CD14-positive monocyte (primary cell): Measurements from ENCODE around the gene MRGPRG. TPM values are rescaled to one million over a fixed set of nuclear protein-coding genes. Genes with fewer than 3 reads are reported as not detected.

Source experiments
- DNase-seq, 3 donors: peaks; one replicate each; pipeline ENCODE4 v3.0.0-alpha.2; 2011 to 2022
- H2AFZ ChIP-seq: 2 replicates; pipeline ENCODE4 v1.6.0; 2012; ENCODE audit warnings: mild to moderate bottlenecking, low read depth, low read length, inconsistent platforms; ENCODE audit not compliant: insufficient read depth, poor library complexity, severe bottlenecking
- H3K27ac ChIP-seq, 2 donors: 1 replicate in 1 of 2; 2 replicates in 1 of 2; pipeline ENCODE4 v1.5.1; 2012 to 2013; ENCODE audit warnings: low read length in 2 of 2, control low read depth in 1 of 2, inconsistent platforms in 1 of 2, low read depth in 1 of 2, mild to moderate bottlenecking in 1 of 2
- H3K27me3 ChIP-seq, 2 donors: one replicate each; pipeline versions ENCODE4 v1.6.0 to v1.6.1; 2011 to 2013; ENCODE audit warnings: low read length in 2 of 2; ENCODE audit not compliant: control insufficient read depth in 2 of 2, insufficient read depth in 2 of 2
- H3K36me3 ChIP-seq, 2 donors: replicated peaks in 1 of 2; 1 replicate in 1 of 2; 2 replicates in 1 of 2; pipeline versions ENCODE4 v1.5.1 to v1.6.1; 2012 to 2013; ENCODE audit warnings: low read length in 2 of 2, control low read depth in 1 of 2, inconsistent platforms in 1 of 2, mild to moderate bottlenecking in 1 of 2; ENCODE audit not compliant: insufficient read depth in 2 of 2, control insufficient read depth in 1 of 2
- H3K4me1 ChIP-seq, 2 donors: 1 replicate in 1 of 2; 2 replicates in 1 of 2; pipeline versions ENCODE4 v1.5.1 to v1.6.1; 2012 to 2013; ENCODE audit warnings: low read length in 2 of 2, control low read depth in 1 of 2, inconsistent platforms in 1 of 2, mild to moderate bottlenecking in 1 of 2, moderate library complexity in 1 of 2; ENCODE audit not compliant: insufficient read depth in 2 of 2, control insufficient read depth in 1 of 2
- H3K4me2 ChIP-seq: replicated peaks from 2 replicates; pipeline ENCODE3; 2012; ENCODE audit warnings: low read length, moderate library complexity, mild to moderate bottlenecking; ENCODE audit not compliant: poor library complexity, severe bottlenecking; ENCODE audit errors: extremely low read depth
- H3K4me3 ChIP-seq, 3 experiments: fragments of 200-600 bp in 1 of 3; sonication (generic) in 1 of 3; replicated peaks in 1 of 3; 1 replicate in 2 of 3; 2 replicates in 1 of 3; pipeline ENCODE4 v1.5.1; 2011 to 2013; ENCODE audit warnings: low read length in 3 of 3, mild to moderate bottlenecking in 3 of 3, control low read depth in 2 of 3, low read depth in 2 of 3, inconsistent platforms in 1 of 3, moderate library complexity in 1 of 3
- H3K79me2 ChIP-seq: 2 replicates; pipeline ENCODE4 v1.6.0; 2012; ENCODE audit warnings: mild to moderate bottlenecking, control low read depth, inconsistent platforms, low read length, moderate library complexity; ENCODE audit not compliant: insufficient read depth
- H3K9ac ChIP-seq: 2 replicates; pipeline ENCODE4 v1.6.0; 2017; ENCODE audit warnings: low read length, mild to moderate bottlenecking; ENCODE audit not compliant: insufficient read depth, poor library complexity, severe bottlenecking
- H3K9me3 ChIP-seq, 2 donors: replicated peaks in 1 of 2; 1 replicate in 1 of 2; 2 replicates in 1 of 2; pipeline versions ENCODE4 v1.5.1 to v1.6.1; 2012 to 2013; ENCODE audit warnings: low read length in 2 of 2, control low read depth in 1 of 2; ENCODE audit not compliant: control insufficient read depth in 1 of 2, insufficient read depth in 1 of 2
- H4K20me1 ChIP-seq: 2 replicates; pipeline ENCODE4 v1.6.0; 2012; ENCODE audit warnings: mild to moderate bottlenecking, low read length, control low read depth, moderate library complexity; ENCODE audit not compliant: insufficient read depth
- H3K27ac Mint-ChIP-seq, 7 donors: one replicate each; pipeline ENCODE4 v1.8.0; 2020; ENCODE audit warnings: mild to moderate bottlenecking in 7 of 7, mixed read lengths in 7 of 7, moderate library complexity in 6 of 7, inconsistent platforms in 2 of 7
- H3K27me3 Mint-ChIP-seq, 3 donors: one replicate each; pipeline ENCODE4 v1.8.0; 2021 to 2022; ENCODE audit warnings: low read depth in 3 of 3, mild to moderate bottlenecking in 3 of 3, mixed read lengths in 3 of 3, moderate library complexity in 3 of 3, inconsistent platforms in 1 of 3
- H3K36me3 Mint-ChIP-seq, 2 donors: one replicate each; pipeline ENCODE4 v1.8.0; 2020; ENCODE audit warnings: mixed read lengths in 2 of 2, inconsistent platforms in 1 of 2, mild to moderate bottlenecking in 1 of 2
- H3K4me1 Mint-ChIP-seq: one replicate; pipeline ENCODE4 v1.8.0; 2020; ENCODE audit warnings: mild to moderate bottlenecking, mixed read lengths
- H3K4me3 Mint-ChIP-seq, 2 donors: one replicate each; pipeline ENCODE4 v1.8.0; 2020; ENCODE audit warnings: mild to moderate bottlenecking in 2 of 2, mixed read lengths in 2 of 2, moderate library complexity in 1 of 2
- H3K9me3 Mint-ChIP-seq, 7 donors: one replicate each; pipeline ENCODE4 v1.8.0; 2020 to 2022; ENCODE audit warnings: mixed read lengths in 7 of 7, mild to moderate bottlenecking in 6 of 7, moderate library complexity in 6 of 7, inconsistent platforms in 2 of 7
- CTCF ChIP-seq: fragments of 200-600 bp; IDR thresholded peaks from one replicate; pipeline ENCODE4 v1.8.0; 2022; ENCODE audit warnings: antibody characterized with exemption, mild to moderate bottlenecking
- WGBS: methylation state at CpG from one replicate; pipeline ENCODE4 v1.1.5; 2013; ENCODE audit warnings: missing lambda C conversion rate; ENCODE audit not compliant: insufficient coverage; 5-methylcytosine and 5-hydroxymethylcytosine counted together
- intact Hi-C, 2 donors: fragments of 100-400 bp; cut with micrococcal nuclease; formaldehyde crosslinking; loops; one replicate each; pipeline versions ENCODE4 v1.15.0 to v1.15.1; 2023
- polyA plus RNA-seq, 3 donors: library from polyadenylated mRNA; depleted of rRNA in 1 of 3; unstranded in 2 of 3; stranded (reverse) in 1 of 3; fragments of 300-500 nt in 2 of 3; fragments of >200 nt in 1 of 3; fragmentation: Illumina TruSeq in 2 of 3; gene quantifications; 1 replicate in 2 of 3; 2 replicates in 1 of 3; pipeline ENCODE4 v1.2.3, GENCODE V29; 2012 to 2021

The MRGPRG gene
- polyA plus RNA-seq, 3 donors = not detected

DNA sequence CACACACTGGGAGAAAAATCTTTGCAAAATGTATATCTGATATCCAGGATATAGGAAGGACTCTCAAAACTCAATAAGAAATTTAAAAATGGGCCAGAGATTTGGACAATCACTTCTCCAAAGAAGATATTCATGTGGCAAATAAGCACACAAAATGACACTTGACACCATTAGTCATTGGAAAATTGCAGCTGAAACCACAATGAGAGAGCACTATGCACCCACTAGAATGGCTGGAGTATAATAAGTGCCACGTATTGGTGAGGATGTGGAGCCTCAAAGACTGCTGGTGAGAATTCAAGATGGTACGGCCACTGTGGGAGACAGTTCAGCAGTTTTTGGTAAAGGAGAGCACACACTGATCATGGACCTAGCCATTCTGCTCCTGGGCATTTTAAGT lies 40.7 kb downstream of the MRGPRG start:
- Histone ChIP-seq H3K36me3 (no peaks in the 10 kb centered on the region), H3K4me2 (no peak overlapping the region), H3K79me2 (no peaks in the 10 kb centered on the region), H3K9ac (no peak overlapping the region), H3K4me1 (no peaks in the 10 kb centered on the region), H3K9me3 (peaks cover 13 to 18% of the 10 kb centered on the region in 2 donors), H4K20me1 (no peaks in the 10 kb centered on the region), H3K27me3 (no peaks in the 10 kb centered on the region), H3K4me3 (no peak overlapping the region), H2AFZ (no peak overlapping the region), H3K27ac (no peak overlapping the region)
- intact Hi-C loops = no loop called here
- WGBS = no CpG with 5 or more reads among the region's 2 CpGs
- Mint-ChIP-seq H3K27ac (no peak overlapping the region), H3K27me3 (peaks cover 0 to 2% (median 2%) of the 10 kb centered on the region in 3 donors), H3K4me3 (no peak overlapping the region), H3K36me3 (no peaks in the 10 kb centered on the region), H3K4me1 (no peaks in the 10 kb centered on the region), H3K9me3 (peaks cover 13 to 37% (median 23%) of the 10 kb centered on the region in 7 donors)
- TF ChIP-seq CTCF = no peak
- peak in 1 of 3 donors; percentile 38 for DNase-seq

GRCh38 chr11:3176487-3176886 lies 42.1 kb downstream of the MRGPRG start:
- H4K20me1 ChIP-seq = no peaks in the 10 kb centered on the region
- H3K36me3 ChIP-seq = no peaks in the 10 kb centered on the region
- peaks cover 0 to 4% (median 2%) of the 10 kb centered on the region in 3 donors for H3K27me3 Mint-ChIP-seq
- H3K27ac ChIP-seq = no peak overlapping the region
- H3K4me1 ChIP-seq = no peaks in the 10 kb centered on the region
- H3K9me3 ChIP-seq = peaks cover 10 to 13% of the 10 kb centered on the region in 2 donors
- H3K4me3 Mint-ChIP-seq = no peak overlapping the region
- H3K4me2 ChIP-seq = no peak overlapping the region
- no peaks in the 10 kb centered on the region for H3K36me3 Mint-ChIP-seq
- H2AFZ ChIP-seq = no peak overlapping the region
- H3K4me3 ChIP-seq = no peak overlapping the region
- intact Hi-C loops = no loop called here
- no peak for TF ChIP-seq CTCF
- H3K27ac Mint-ChIP-seq = no peak overlapping the region
- DNase-seq = no peak
- peaks cover 0 to under 1% of the 10 kb centered on the region in 2 donors for H3K27me3 ChIP-seq
- no peaks in the 10 kb centered on the region for H3K79me2 ChIP-seq
- peaks cover 11 to 27% (median 20%) of the 10 kb centered on the region in 7 donors for H3K9me3 Mint-ChIP-seq
- no peak overlapping the region for H3K9ac ChIP-seq
- H3K4me1 Mint-ChIP-seq = no peaks in the 10 kb centered on the region
